GM18951 (cell line): ENCODE results near the gene RET.

Source experiments
- POLR2A ChIP-seq: IDR thresholded peaks from 4 replicates; pipeline ENCODE4 v1.6.1; 2011; ENCODE audit warnings: mild to moderate bottlenecking; ENCODE audit not compliant: insufficient read length, insufficient read depth; ENCODE audit errors: extremely low read depth
- in situ Hi-C: fragments of 300-500 bp; cut with MboI; formaldehyde crosslinking; loops from one replicate; pipeline ENCODE4 v1.12.0; 2022; ENCODE audit warnings: low sequenced_read_pairs, mixed read lengths, inconsistent platforms; ENCODE audit not compliant: unreplicated experiment

Gene RET

GRCh38 chr10:43071865-43072650 is 4.8 kb upstream of the RET start:
- in situ Hi-C loops, result no loop called here

DNA sequence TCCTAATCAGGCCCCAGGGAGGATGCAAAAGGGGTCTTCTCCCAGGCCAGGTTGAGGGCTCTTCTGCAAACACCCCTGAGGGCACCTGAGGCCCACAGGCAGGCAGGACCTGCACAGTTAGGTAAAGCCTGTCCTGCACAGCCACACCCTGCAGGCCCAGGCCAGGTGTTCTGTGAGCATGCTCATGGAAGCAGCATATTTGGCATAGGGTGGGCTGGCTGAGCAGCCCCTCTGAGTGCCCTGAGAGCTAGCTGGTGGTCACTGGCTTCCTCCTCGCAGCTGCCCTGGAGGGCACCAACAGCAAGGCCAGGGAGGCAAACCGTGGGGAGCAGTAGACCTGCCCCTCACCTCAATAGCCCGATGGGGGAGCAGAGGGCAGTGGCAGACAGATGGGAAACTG is 3.7 kb upstream of the RET start:
- in situ Hi-C loops, result no loop called here
- no peak for TF ChIP-seq POLR2A

More at GRCh38 chr10:43071865-43072650, 4.8 kb upstream of the RET start:
- no peak for TF ChIP-seq POLR2A

DNA sequence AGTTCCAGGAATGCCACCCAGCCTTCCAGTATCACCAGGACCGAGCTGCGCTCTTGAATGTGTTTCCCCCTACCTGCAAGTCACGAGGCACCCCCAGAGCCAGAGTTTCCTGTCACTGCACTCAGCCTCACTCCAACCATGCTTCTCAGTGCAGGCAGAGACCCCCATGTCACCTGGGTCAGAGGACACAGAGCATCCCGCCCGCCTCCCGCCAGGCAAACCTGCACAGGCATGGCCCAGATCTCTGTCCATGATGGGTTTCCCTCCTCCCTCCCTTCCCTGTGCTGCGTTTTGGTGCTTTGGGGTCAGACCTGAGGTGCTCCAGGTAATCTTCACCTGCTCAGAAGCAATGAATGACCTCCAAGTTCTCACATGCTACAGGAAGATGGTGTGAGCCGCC is 3.1 kb upstream of the RET start:
- in situ Hi-C loops, result no loop called here
- TF ChIP-seq POLR2A, result no peak

DNA sequence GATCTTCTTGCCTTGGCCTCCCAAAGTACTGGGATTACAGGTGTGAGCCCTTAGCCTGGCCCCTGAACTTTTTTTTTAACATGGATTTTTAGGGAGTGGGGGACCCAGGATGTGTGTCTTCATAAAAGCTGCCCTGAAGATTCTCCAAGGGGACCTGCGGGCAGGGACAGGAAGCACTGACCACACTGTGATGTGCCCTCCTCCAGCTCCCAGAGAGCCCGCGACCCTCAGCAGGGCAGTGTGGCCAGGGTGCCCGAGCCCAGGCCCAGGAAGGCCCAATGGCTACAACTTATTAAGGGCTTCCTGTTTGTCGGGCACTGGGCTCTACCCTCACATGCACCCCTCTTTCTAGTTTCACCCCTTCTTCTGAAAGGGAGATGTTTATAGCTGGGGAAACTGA is 2.5 kb upstream of the RET start:
- no peak for TF ChIP-seq POLR2A
- in situ Hi-C loops, result no loop called here

DNA sequence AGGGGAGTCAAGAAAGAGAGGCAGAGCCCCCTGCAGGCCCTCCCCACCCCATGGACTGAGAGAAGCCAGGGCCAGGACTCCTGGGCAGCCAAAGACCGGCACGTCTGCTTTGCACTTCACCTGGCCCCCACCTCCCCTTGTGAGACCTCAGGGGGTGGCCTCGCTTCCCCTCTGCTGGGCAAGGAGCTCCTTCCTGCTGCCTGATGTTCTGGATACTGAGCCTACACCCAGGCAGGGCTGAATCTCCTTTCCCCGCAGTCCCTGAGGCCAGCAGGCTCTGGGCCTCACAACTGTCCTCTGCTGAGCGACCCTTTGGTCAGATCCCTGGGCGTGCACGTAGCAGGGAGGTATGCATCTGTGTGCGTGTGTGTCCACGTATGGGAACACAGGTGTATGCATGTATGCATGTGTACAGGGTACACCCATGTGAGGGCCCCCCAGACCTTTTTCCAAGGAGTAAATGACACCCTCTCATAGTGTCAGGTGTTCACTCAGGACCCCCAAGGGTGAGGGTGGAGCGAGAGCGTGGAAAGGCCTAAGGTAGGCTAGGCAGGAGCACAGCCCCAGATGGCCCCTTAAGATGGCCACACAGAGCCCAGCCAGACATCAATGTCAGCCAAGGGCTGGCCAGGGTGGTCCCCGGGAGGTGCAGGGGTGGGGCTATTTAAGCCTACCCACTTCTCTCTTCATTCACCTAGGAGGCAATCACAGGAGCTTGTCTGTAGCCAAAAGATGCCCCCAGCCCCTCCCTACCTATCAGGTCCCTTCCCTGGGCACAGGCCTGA is 1.9 kb upstream of the RET start:
- TF ChIP-seq POLR2A, result no peak
- in situ Hi-C loops, result no loop called here

- TF ChIP-seq POLR2A, result no peak
- in situ Hi-C loops, result no loop called here
Observed at GRCh38 chr10:43075612-43076003, 1.3 kb upstream of the RET start.

DNA sequence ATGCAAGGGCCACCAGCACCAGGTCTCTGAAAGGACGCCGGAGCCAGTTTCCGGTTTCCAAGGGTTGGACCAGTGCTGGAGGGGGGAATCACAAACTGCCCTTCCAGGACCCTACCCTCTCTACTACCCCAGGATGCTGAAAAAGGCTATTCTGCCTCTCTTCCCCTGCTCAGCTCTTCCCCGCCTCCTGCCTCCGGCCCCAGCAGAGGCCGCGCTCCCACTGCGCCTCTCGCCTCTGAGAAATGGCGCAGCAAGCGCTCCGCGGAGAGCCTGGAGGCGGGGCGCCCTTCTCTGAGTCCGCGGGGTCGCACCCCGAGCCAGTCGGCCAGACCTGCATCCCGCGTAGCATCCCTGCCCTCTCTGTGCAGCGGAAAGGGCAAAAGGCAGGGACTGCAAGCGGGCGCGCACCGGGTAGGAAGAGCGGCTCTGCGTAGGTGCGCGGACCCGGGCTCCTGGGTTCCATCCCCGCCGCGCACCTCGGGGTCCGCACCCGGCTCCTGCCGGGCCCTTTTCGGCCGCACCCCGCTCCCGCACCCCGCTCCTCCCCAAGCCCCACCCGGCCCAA is 476 bp upstream of the RET start:
- TF ChIP-seq POLR2A, result no peak
- in situ Hi-C loops, result no loop called here

GRCh38 chr10:43077421-43078171 is 727 bp downstream of the RET start:
- in situ Hi-C loops, result no loop called here
- no peak for TF ChIP-seq POLR2A

DNA sequence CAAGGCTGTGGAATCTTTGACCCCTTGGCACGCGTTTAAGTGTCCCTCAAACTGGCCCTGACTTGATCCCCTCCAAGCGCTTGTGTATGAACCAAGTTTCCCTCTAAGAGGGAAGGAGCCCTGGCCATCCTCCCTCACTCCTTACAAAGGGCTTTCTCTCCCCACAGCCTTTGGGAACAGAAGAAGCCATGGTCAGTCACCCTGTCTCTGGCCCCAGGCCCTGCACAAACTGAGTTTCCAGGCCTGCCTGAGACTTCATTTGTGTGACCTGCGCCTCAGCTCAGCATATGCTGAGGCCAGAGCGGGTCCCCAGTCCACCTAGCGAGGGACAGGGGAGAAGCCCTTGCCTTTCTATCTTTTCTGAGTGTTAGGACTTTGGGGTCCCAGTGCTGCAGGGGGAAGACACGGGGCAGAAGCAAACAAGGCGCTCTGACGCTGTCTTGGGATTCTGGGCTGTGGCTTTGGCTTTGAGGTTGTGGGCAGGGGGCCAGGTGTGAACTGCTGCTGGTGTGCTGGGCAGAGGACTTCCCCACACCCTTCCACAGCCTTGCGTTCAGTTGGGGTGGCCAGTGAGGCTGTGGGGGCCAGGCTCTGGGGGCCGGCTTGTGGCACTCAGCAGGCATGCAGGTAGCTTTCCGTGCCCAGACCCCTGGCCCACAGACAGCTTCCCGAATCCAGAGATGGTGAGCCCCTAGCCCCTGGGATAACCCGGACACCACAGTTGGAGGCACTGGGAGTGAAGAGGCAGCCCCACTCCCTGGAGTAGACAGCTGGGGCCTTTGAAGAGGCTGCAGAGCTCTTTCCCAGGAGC is 1.5 kb downstream of the RET start:
- in situ Hi-C loops, result no loop called here

DNA sequence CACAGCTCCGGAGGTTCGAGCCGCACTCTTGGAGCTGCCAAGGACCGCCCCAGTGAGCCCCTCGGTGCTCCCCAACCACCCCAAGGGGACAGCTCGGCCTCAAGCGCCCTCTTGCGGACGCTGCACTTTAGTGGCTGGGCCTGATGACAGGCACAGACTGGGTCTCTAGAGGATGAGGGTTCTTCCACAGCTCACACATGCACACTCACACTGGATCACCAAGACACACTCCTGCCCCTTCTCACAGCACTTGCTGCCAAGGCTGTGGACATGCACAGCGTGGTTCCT is 2.1 kb downstream of the RET start:
- in situ Hi-C loops, result no loop called here
- no peak for TF ChIP-seq POLR2A

More for the DNA sequence above, 1.5 kb downstream of the RET start:
- TF ChIP-seq POLR2A, result no peak

DNA sequence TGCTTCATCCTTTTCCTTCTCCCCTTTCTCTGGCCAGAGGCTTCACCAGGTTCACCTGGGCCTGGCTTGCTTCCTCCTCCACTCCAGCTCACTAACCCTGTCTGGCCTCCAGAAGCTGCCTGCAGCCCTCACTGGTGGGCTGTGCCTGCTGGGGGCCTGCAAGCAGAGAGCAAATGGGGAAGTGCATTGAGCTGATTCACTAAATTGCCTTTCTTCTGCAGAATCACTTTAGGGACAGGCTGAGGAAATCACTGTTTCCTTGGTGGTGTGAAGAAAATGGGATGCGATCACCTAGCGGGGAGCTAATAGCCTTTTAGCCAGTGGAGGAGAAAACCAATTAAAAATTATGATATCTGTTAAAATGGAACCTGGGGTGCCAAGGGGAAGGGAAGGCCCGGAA is 3.0 kb downstream of the RET start:
- in situ Hi-C loops, result no loop called here
- TF ChIP-seq POLR2A, result no peak

- in situ Hi-C loops, result no loop called here
Observed at GRCh38 chr10:43082087-43082486, 5.2 kb downstream of the RET start.

More at GRCh38 chr10:43082087-43082486, 5.2 kb downstream of the RET start:
- TF ChIP-seq POLR2A, result no peak
